H1 (cell line): Measurements from ENCODE around the gene CD69. TPM values are rescaled to one million over a fixed set of nuclear protein-coding genes. Genes with fewer than 3 reads are reported as not detected.

Experiments
- CTCF ChIA-PET: fragments of 300-600 bp; sonication (Branson Sonifier 250); formaldehyde crosslinking; loops from one replicate; lab custom pipeline; 2021; ENCODE audit not compliant: partially characterized antibody; lab: Charles Lee
- POLR2A ChIA-PET: fragments of 300-600 bp; sonication (Branson Sonifier 250); formaldehyde crosslinking; loops from one replicate; lab custom pipeline; 2021; ENCODE audit warnings: inconsistent platforms; ENCODE audit not compliant: partially characterized antibody; lab: Charles Lee
- DNase-seq, 2 experiments: peaks; one replicate each; pipeline versions ENCODE4 v3.0.0 to v3.0.0-alpha.2; 2010 to 2022; ENCODE audit warnings: low spot score in 2 of 2, low read depth in 1 of 2, mixed read lengths in 1 of 2
- FAIRE-seq: peaks from 2 replicates; lab custom pipeline; 2011; peaks lifted over from hg19 to GRCh38; lab: Jason Lieb, UNC
- H2AFZ ChIP-seq: 2 replicates; pipeline ENCODE4 v1.8.1; 2012; ENCODE audit warnings: low read length, inconsistent platforms
- H2AK5ac ChIP-seq: 2 replicates; pipeline ENCODE4 v1.6.1; 2013; ENCODE audit warnings: low read depth, low read length
- H2BK120ac ChIP-seq: replicated peaks from 2 replicates; pipeline ENCODE3; 2013; ENCODE audit warnings: low read depth, low read length, inconsistent platforms
- H2BK12ac ChIP-seq: 2 replicates; pipeline ENCODE4 v1.6.1; 2013; ENCODE audit warnings: low read depth, low read length
- H2BK15ac ChIP-seq: 2 replicates; pipeline ENCODE4 v1.6.1; 2013; ENCODE audit warnings: low read length
- H2BK20ac ChIP-seq: 2 replicates; pipeline ENCODE4 v1.6.1; 2013; ENCODE audit warnings: low read length
- H2BK5ac ChIP-seq: 2 replicates; pipeline ENCODE4 v1.6.1; 2013; ENCODE audit warnings: low read depth, low read length
- H3K14ac ChIP-seq: 2 replicates; pipeline ENCODE4 v1.6.1; 2013; ENCODE audit warnings: inconsistent platforms; ENCODE audit not compliant: insufficient read length
- H3K18ac ChIP-seq: 2 replicates; pipeline ENCODE4 v1.6.1; 2013; ENCODE audit warnings: low read length; ENCODE audit errors: extremely low read depth
- H3K23ac ChIP-seq: 2 replicates; pipeline ENCODE4 v1.6.1; 2013; ENCODE audit warnings: inconsistent platforms; ENCODE audit not compliant: insufficient read length
- H3K23me2 ChIP-seq: 2 replicates; pipeline ENCODE4 v1.6.1; 2013; ENCODE audit warnings: low read depth, low read length
- H3K27ac ChIP-seq: 2 replicates; pipeline ENCODE4 v1.6.1; 2011; ENCODE audit warnings: low read depth, low read length, inconsistent platforms
- H3K27me3 ChIP-seq, 4 experiments: replicated peaks in 1 of 4; 1 replicate in 1 of 4; 2 replicates in 3 of 4; pipeline versions ENCODE4 v1.6.1 to v1.8.1; 2011 to 2013; ENCODE audit warnings: low read length in 3 of 4, mild to moderate bottlenecking in 3 of 4, inconsistent platforms in 2 of 4, mixed read lengths in 2 of 4, moderate library complexity in 1 of 4; ENCODE audit not compliant: control insufficient read depth in 3 of 4, insufficient read depth in 3 of 4; ENCODE audit errors: extremely low read depth in 1 of 4
- H3K36me3 ChIP-seq, 4 experiments: 2 replicates each; pipeline versions ENCODE4 v1.6.1 to v1.8.1; 2011 to 2013; ENCODE audit warnings: mild to moderate bottlenecking in 4 of 4, low read length in 3 of 4, moderate library complexity in 2 of 4, control low read depth in 1 of 4, inconsistent platforms in 1 of 4; ENCODE audit not compliant: insufficient read depth in 4 of 4, control insufficient read depth in 2 of 4
- H3K4ac ChIP-seq: replicated peaks from 2 replicates; pipeline ENCODE3; 2013; ENCODE audit warnings: low read length, low read depth, mixed read lengths, inconsistent platforms; ENCODE audit not compliant: insufficient read length
- H3K4me1 ChIP-seq, 4 experiments: replicated peaks in 1 of 4; 1 replicate in 1 of 4; 2 replicates in 3 of 4; pipeline versions ENCODE4 v1.6.1 to v1.8.1; 2011 to 2013; ENCODE audit warnings: low read length in 3 of 4, inconsistent platforms in 2 of 4, mixed read lengths in 1 of 4; ENCODE audit not compliant: insufficient read depth in 4 of 4, control insufficient read depth in 3 of 4
- H3K4me2 ChIP-seq, 2 experiments: 2 replicates each; pipeline versions ENCODE4 v1.6.1 to v1.8.1; 2011 to 2013; ENCODE audit warnings: low read depth in 2 of 2, low read length in 2 of 2, control low read depth in 1 of 2, inconsistent platforms in 1 of 2, mild to moderate bottlenecking in 1 of 2; ENCODE audit not compliant: insufficient read depth in 1 of 2
- H3K4me3 ChIP-seq, 4 experiments: fragments of 200-600, 300-600 bp in 1 of 4; sonication (generic), shearing (Covaris generic), sonication (Bioruptor Twin) in 1 of 4; 2 replicates each; pipeline versions ENCODE4 v1.5.1 to v1.8.1; 2011 to 2016; ENCODE audit warnings: low read length in 4 of 4, low read depth in 3 of 4, control low read depth in 2 of 4, inconsistent platforms in 2 of 4, mild to moderate bottlenecking in 2 of 4, mixed read lengths in 1 of 4, moderate library complexity in 1 of 4; ENCODE audit not compliant: insufficient read depth in 2 of 4; ENCODE audit errors: extremely low read depth in 1 of 4
- H3K56ac ChIP-seq: replicated peaks from 2 replicates; pipeline ENCODE3; 2013; ENCODE audit warnings: low read depth, mild to moderate bottlenecking, mixed read lengths, low read length, inconsistent platforms; ENCODE audit not compliant: insufficient read length
- H3K79me1 ChIP-seq: 2 replicates; pipeline ENCODE4 v1.6.1; 2013; ENCODE audit warnings: low read depth, low read length, control low read depth
- H3K79me2 ChIP-seq, 2 experiments: 2 replicates each; pipeline versions ENCODE4 v1.6.1 to v1.8.1; 2012 to 2013; ENCODE audit warnings: low read length in 2 of 2, mild to moderate bottlenecking in 2 of 2, inconsistent platforms in 1 of 2; ENCODE audit not compliant: insufficient read depth in 2 of 2, control insufficient read depth in 1 of 2
- H3K9ac ChIP-seq, 4 experiments: replicated peaks in 1 of 4; 1 replicate in 1 of 4; 2 replicates in 3 of 4; pipeline versions ENCODE4 v1.6.1 to v1.8.1; 2011 to 2013; ENCODE audit warnings: low read depth in 3 of 4, low read length in 3 of 4, control low read depth in 2 of 4, mild to moderate bottlenecking in 2 of 4, moderate library complexity in 2 of 4, inconsistent platforms in 1 of 4; ENCODE audit errors: extremely low read depth in 1 of 4
- H3K9me3 ChIP-seq, 2 experiments: 2 replicates each; pipeline versions ENCODE4 v1.6.1 to v1.8.1; 2012 to 2013; ENCODE audit warnings: mild to moderate bottlenecking in 2 of 2, moderate library complexity in 2 of 2, control low read depth in 1 of 2, inconsistent platforms in 1 of 2, low read depth in 1 of 2, low read length in 1 of 2, mixed read lengths in 1 of 2; ENCODE audit not compliant: insufficient read depth in 2 of 2
- H4K20me1 ChIP-seq, 2 experiments: replicated peaks in 1 of 2; 2 replicates each; pipeline versions ENCODE3 to v1.8.1; 2011 to 2013; ENCODE audit warnings: inconsistent platforms in 2 of 2, low read length in 2 of 2, mild to moderate bottlenecking in 1 of 2; ENCODE audit not compliant: insufficient read depth in 2 of 2, control insufficient read depth in 1 of 2
- H4K5ac ChIP-seq: 2 replicates; pipeline ENCODE4 v1.6.1; 2013; ENCODE audit warnings: low read length, low read depth, mixed read lengths, inconsistent platforms; ENCODE audit not compliant: insufficient read length
- H4K8ac ChIP-seq: 2 replicates; pipeline ENCODE4 v1.8.0; 2013; ENCODE audit warnings: mild to moderate bottlenecking, moderate library complexity, low read length, inconsistent platforms; ENCODE audit not compliant: insufficient read depth; ENCODE audit errors: extremely low read depth
- H4K91ac ChIP-seq: replicated peaks from 2 replicates; pipeline ENCODE3; 2013; ENCODE audit warnings: low read length, mixed read lengths, inconsistent platforms; ENCODE audit not compliant: insufficient read length
- HDAC2 ChIP-seq, 2 experiments: fragments of 300-600 bp in 1 of 2; sonication (generic) in 1 of 2; IDR thresholded peaks; 2 replicates each; pipeline ENCODE4 v1.6.1; 2011 to 2012; ENCODE audit warnings: low read depth in 2 of 2, low read length in 2 of 2, mild to moderate bottlenecking in 2 of 2, moderate library complexity in 2 of 2, borderline replicate concordance in 1 of 2, inconsistent platforms in 1 of 2
- JUND ChIP-seq: IDR thresholded peaks from 2 replicates; pipeline ENCODE4 v1.6.1; 2011; ENCODE audit warnings: mild to moderate bottlenecking, improper control_type of control experiment, low read length
- KDM5A ChIP-seq: fragments of 200-600 bp; IDR thresholded peaks from 2 replicates; pipeline ENCODE4 v1.7.1; 2012; ENCODE audit warnings: mild to moderate bottlenecking, low read length, inconsistent platforms, mixed read lengths
- PHF8 ChIP-seq: fragments of 200-600 bp; sonication (generic); conservative IDR thresholded peaks from 2 replicates; pipeline ENCODE4 v1.7.1; 2012; ENCODE audit warnings: low read depth, mild to moderate bottlenecking, inconsistent platforms, low read length, moderate library complexity
- POLR2A ChIP-seq, 2 experiments: IDR thresholded peaks; 1 replicate in 1 of 2; 2 replicates in 1 of 2; pipeline ENCODE4 v1.6.1; 2011; ENCODE audit warnings: low read depth in 2 of 2, low read length in 2 of 2, mild to moderate bottlenecking in 2 of 2; ENCODE audit errors: control extremely low read depth in 1 of 2
- RAD21 ChIP-seq, 2 experiments: IDR thresholded peaks in 1 of 2; conservative IDR thresholded peaks in 1 of 2; 2 replicates each; pipeline ENCODE4 v1.6.1; 2011; ENCODE audit warnings: low read depth in 2 of 2, low read length in 2 of 2, improper control_type of control experiment in 1 of 2, inconsistent platforms in 1 of 2, mild to moderate bottlenecking in 1 of 2, moderate library complexity in 1 of 2
- RNF2 ChIP-seq: fragments of 200-900, 300-1000 bp; sonication (generic); IDR thresholded peaks from 2 replicates; pipeline ENCODE4 v1.7.1; 2016; ENCODE audit warnings: borderline replicate concordance, low read depth, mild to moderate bottlenecking, antibody characterized with exemption, low read length; ENCODE audit not compliant: poor library complexity, severe bottlenecking; ENCODE audit errors: missing control alignments
- WGBS, 2 experiments: shearing (Covaris generic) in 1 of 2; methylation state at CpG; one replicate each; pipeline versions ENCODE4 v1.1.6 to v1.1.7; 2013 to 2015; ENCODE audit warnings: low lambda C conversion rate in 2 of 2, mixed read lengths in 2 of 2, inconsistent platforms in 1 of 2, low coverage in 1 of 2, missing lambda C conversion rate in 1 of 2; ENCODE audit not compliant: insufficient replicate concordance in 2 of 2, insufficient coverage in 1 of 2, insufficient read length in 1 of 2; ENCODE audit errors: extremely low coverage in 1 of 2, missing lambda C conversion rate in 1 of 2; 5-methylcytosine and 5-hydroxymethylcytosine counted together
- polyA plus RNA-seq, 7 experiments: library from polyadenylated mRNA; depleted of rRNA in 3 of 7; stranded (reverse) in 5 of 7; unstranded in 2 of 7; fragments of >200 nt in 5 of 7; fragments of 200-250 nt in 2 of 7; gene quantifications; 1 replicate in 5 of 7; 2 replicates in 1 of 7; 4 replicates in 1 of 7; pipeline versions ENCODE4 v1.2.1 to v1.2.3, GENCODE V29; 2011 to 2013; ENCODE audit warnings: missing spikeins in 2 of 7, mixed read lengths in 2 of 7
- total RNA-seq: library from RNA; stranded (reverse); fragmentation: NEBNext Ultra II Directional; extraction: Animal tissue kit (Norgen Biotek cat#: 25700); gene quantifications from 2 replicates; pipeline ENCODE4 v1.2.1, GENCODE V29; 2021
- TF ChIP-seq, protein P1 (sequence below): IDR thresholded peaks from 2 replicates; pipeline ENCODE4 v1.6.1; 2012; ENCODE audit warnings: inconsistent platforms

CD69 gene
- total and polyA plus RNA-seq, 2 of the 8 experiments (the other 6 are each of a cell fraction or from before 2014, with no cell fraction given) = not detected

DNA sequence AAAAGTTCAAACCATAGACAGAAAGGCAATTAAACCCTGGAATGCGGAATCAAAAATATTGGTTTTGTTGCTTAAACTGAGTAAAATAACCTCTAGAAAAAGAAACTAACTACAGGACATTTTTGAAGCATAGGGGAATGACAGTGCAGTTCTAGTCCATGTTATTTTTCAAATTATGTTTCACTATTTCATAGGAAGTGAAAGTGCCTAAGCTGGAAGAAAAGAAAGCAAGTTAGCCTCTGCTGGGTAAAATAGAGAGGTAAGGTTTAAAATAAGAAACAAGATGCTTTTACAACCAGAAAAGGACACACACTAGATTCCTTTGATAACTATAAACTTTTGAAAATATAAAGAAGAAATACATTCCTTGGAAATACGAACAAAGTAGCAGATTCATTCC is 28.9 kb downstream of the CD69 start:
- ChIA-PET POLR2A (no interaction called here), CTCF (interaction anchor here (1.4 kb wide), 1 partner anchor 11 kb away, joined by 5 read pairs; no protein-coding TSS in a partner anchor)
- Histone ChIP-seq H3K9me3 (no peaks in the 10 kb centered on the region), H4K5ac (no peak overlapping the region), H3K23ac (no peak overlapping the region), H3K4me2 (no peak overlapping the region), H3K23me2 (no peaks in the 10 kb centered on the region), H4K20me1 (no peaks in the 10 kb centered on the region), H2BK15ac (no peak overlapping the region), H3K36me3 (no peaks in the 10 kb centered on the region), H3K9ac (no peak overlapping the region), H3K4ac (no peak overlapping the region), H3K79me2 (no peaks in the 10 kb centered on the region), H3K27me3 (no peaks in the 10 kb centered on the region), H3K4me1 (no peaks in the 10 kb centered on the region), H4K8ac (no peak overlapping the region), H4K91ac (no peak overlapping the region), H2AFZ (no peak overlapping the region), H2AK5ac (no peak overlapping the region), H3K56ac (no peak overlapping the region), H2BK5ac (no peak overlapping the region), H2BK20ac (no peak overlapping the region), H3K18ac (no peak overlapping the region), H2BK120ac (no peak overlapping the region), H3K4me3 (no peak overlapping the region), H3K79me1 (no peaks in the 10 kb centered on the region), H3K14ac (no peak overlapping the region), H3K27ac (no peak overlapping the region), H2BK12ac (no peak overlapping the region)
- DNase-seq = no peak
- FAIRE-seq = no peak
- 76% methylated on average over 2 of the region's 2 CpGs; no CpG with 5 or more reads in 1 of the 2 experiments for WGBS, 2 experiments
- no peak for TF ChIP-seq RNF2
- no peak for TF ChIP-seq POLR2A (IDR thresholded peaks at IDR 0.05; ENCODE audit: control extremely low read depth in 1 of 2, low read depth in 2 of 2, low read length in 2 of 2)
- no peak for TF ChIP-seq HDAC2 (IDR thresholded peaks at IDR 0.05; ENCODE audit: borderline replicate concordance in 1 of 2, low read depth in 2 of 2, low read length in 2 of 2)
- no peak for TF ChIP-seq KDM5A
- TF ChIP-seq, protein P1, sequence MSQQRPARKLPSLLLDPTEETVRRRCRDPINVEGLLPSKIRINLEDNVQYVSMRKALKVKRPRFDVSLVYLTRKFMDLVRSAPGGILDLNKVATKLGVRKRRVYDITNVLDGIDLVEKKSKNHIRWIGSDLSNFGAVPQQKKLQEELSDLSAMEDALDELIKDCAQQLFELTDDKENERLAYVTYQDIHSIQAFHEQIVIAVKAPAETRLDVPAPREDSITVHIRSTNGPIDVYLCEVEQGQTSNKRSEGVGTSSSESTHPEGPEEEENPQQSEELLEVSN = no peak
- no peak for TF ChIP-seq RAD21 (IDR thresholded peaks at IDR 0.05 in 1 of 2, conservative IDR thresholded peaks at IDR 0.05 in 1 of 2; ENCODE audit: low read depth in 2 of 2, low read length in 2 of 2)
- no peak for TF ChIP-seq PHF8
- TF ChIP-seq JUND = no peak
